GM18951 (cell line): ENCODE results near the gene C22orf23.

Source experiments
- POLR2A ChIP-seq: IDR thresholded peaks from 4 replicates; pipeline ENCODE4 v1.6.1; 2011; ENCODE audit warnings: mild to moderate bottlenecking; ENCODE audit not compliant: insufficient read length, insufficient read depth; ENCODE audit errors: extremely low read depth
- in situ Hi-C: fragments of 300-500 bp; cut with MboI; formaldehyde crosslinking; loops from one replicate; pipeline ENCODE4 v1.12.0; 2022; ENCODE audit warnings: low sequenced_read_pairs, mixed read lengths, inconsistent platforms; ENCODE audit not compliant: unreplicated experiment

Gene C22orf23

DNA sequence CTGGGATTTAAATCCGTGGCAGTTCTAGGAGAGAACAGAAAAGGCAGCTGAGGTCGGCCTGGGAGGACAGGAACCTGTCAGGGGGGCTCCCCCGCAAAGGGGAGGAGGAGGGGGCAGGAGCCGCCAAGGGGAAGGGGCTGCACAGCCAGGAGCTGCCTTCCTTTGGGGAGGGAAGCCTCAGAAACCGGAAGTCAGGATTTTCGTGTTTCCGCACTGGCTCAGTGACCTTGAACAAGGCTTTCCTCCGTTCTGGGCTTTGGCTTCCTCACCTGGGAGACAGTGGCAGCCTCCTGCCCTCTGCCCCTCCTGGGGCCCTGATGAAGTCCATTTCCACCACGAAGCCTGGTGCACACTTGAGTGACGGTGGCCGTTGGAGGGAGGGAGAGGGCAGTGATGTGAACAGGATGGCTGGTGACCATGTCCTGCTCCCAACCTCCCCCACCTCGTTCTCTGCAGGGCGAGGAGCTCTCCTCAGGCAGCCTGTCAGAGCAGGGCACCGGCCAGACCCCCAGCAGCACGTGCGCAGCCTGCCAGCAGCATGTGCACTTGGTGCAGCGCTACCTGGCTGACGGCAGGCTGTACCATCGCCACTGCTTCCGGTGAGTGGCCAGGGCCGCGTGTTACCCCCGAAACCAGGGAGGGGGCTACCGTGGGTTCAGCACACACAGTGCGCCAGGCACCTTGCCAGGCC is 34.7 kb downstream of the C22orf23 start:
- in situ Hi-C loops, result no loop called here
- TF ChIP-seq POLR2A, result no peak

DNA sequence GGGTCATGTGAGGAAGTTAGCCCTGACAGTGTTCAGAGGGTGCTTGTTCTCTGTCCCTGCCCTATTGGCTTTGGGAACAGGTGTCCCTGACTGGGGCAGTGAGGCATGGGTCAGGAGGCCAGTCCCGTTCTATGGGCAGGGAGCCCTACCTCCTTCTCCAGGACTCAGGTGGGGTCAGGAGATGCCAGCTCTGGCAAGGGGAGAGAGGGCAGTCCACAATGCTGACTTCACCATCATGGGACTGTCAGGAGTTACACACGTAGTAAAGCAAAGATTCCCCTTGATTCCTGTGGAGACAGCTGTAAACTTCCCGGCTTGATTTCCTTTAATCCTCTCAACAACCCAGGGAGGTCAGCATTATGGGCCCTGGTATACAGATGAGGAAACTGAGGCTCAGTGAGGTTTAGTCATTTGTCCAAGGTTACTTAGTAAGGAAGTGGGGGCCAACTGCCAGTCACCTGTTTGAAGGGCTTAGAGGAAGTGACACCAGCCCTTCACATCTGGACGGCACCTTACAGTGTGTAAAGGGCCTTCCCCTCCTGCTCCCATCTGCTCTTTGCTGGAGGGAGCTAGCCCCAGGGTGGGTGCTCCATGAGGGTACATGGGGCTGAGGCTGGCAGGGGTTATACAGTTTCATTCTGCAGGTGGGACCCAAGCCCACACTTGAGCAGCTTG is 35.4 kb downstream of the C22orf23 start:
- TF ChIP-seq POLR2A, result no peak
- in situ Hi-C loops, result no loop called here

DNA sequence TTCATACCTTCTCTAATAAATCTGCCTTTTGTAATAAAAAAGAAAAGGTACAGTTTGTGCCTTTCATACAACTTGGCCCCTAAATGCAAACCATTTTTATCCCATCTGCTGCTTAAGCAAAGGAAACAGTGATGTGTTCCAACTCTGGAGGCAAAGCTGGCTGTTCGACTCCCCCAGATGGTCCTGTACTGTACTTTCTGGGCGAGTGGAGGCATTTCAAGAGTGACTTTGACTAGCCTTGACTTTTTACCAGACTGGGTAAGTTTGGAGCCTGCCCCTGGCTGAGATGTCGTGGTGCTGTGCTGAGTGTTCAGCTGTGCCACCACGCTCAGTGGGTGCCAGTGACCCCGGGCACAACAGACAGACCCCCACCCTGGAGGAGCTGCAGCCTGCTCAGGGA is 37.1 kb downstream of the C22orf23 start:
- no peak for TF ChIP-seq POLR2A
- in situ Hi-C loops, result no loop called here

DNA sequence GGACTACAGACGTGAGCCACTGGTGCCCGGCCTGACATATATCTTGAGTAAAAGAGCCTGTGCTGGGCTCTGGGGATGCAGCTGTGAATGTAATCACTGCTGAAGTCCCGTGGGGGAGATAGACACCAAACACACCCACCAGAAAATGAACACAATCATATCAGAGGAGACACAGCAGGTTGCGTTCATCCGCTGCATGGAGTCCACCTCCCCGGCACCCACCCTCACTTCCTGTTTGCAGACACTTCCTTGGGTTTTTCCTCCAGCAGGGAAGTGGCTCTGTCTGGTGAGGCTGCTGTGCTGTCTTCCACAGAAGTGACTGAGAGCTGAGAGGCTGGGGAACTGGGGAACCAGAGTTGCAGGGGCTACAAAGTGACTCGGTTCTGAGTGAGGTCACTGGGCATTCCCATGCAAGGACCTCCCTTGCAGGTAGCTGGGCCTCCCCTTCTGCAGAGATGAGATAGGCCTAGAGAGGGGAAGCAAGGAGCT is 40.1 kb downstream of the C22orf23 start:
- in situ Hi-C loops, result no loop called here
- no peak for TF ChIP-seq POLR2A

DNA sequence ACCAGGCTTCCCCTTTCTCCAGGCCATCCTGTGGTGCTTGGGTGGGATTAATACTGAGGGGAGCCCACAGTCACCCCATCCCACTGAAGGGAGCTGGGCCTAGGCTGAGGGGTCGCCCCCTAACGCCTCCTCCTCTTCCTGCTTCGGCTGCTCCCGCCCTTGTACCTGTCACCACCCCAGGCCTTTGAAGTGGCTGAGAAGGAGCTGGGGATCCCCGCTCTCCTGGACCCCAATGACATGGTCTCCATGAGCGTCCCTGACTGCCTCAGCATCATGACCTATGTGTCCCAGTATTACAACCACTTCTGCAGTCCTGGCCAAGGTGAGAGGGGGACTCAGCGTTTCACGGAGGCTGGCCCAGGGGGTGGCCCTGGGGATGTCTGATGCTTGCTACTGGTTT is 41.2 kb downstream of the C22orf23 start:
- TF ChIP-seq POLR2A, result no peak
- in situ Hi-C loops, result no loop called here

DNA sequence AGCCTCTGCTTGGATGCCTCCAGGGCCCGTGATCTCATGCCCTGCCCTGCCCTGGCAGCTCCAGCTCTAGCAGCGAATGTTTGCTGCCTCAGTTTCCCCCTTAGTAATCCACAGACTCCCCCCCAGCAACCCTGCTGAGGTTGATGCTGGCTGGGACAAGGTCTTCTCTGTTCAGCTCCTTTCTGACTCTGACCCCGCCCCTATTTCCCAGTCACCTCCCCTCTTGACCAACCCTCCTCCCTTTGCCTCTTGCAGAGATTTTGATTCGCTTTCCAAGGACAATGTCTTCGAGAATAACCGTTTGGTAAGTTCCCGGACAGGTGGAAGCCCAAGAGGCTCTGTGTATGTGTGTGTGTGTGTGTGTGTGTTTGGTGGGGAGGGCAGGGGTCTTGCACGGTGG is 41.7 kb downstream of the C22orf23 start:
- no peak for TF ChIP-seq POLR2A
- in situ Hi-C loops, result no loop called here

DNA sequence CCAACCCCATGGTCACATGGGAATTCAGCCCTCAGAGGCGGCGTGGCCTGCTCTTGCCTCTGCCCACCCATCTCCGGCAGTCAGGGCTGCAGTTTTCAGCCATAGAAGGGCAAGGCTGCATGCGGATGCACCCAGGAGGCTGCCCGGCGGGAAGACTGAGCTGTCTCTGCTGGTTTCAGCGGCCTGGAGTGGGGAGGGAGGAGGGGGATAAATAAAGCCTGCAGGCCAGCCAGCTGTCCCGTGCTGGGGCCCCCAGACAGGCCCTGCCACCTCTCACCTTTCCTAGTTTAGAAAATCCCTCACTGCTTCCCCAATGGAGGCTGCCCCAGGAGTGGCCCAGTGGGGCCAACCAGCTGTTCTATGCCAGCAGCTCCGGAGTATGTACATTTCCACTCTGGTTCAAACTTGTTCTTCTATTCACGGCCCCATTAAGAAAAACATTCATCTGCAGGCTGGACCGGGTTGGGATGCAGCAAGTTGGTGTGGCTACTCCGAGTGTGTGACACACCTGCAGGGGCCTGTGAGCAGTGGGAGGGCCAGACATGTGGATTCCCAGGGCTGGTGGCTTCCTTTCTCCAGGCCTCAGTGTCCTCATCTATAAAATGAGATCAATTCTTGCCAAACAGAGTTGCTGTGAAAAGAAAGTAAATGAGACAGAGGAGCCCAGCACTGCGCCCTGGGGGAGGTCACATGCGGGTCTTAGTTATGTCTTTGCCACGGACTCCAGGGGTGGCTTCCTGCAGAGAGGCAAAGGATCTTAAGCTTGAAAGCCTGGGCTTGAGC is 42.3 kb downstream of the C22orf23 start:
- in situ Hi-C loops, result no loop called here
- no peak for TF ChIP-seq POLR2A

DNA sequence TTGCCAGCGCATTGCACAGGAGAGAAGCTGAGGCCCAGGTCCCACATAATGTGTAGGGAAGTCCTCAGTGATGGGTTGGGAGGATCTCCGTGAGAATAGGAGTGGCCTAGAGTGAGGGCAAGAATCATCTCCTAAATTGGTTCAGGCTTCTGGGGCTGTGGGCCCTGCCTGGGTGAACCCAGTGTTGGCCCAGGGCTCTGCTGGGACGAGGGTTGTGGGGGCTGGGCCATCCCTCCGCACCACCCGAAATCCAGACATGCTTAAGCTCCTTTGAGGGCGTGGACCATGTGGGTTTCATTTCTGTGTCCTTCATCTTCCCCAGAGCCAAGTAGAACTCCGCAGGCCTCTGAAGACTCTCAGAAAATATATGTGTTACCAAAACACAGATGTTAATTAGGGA is 43.6 kb downstream of the C22orf23 start:
- in situ Hi-C loops, result no loop called here
- TF ChIP-seq POLR2A, result no peak

DNA sequence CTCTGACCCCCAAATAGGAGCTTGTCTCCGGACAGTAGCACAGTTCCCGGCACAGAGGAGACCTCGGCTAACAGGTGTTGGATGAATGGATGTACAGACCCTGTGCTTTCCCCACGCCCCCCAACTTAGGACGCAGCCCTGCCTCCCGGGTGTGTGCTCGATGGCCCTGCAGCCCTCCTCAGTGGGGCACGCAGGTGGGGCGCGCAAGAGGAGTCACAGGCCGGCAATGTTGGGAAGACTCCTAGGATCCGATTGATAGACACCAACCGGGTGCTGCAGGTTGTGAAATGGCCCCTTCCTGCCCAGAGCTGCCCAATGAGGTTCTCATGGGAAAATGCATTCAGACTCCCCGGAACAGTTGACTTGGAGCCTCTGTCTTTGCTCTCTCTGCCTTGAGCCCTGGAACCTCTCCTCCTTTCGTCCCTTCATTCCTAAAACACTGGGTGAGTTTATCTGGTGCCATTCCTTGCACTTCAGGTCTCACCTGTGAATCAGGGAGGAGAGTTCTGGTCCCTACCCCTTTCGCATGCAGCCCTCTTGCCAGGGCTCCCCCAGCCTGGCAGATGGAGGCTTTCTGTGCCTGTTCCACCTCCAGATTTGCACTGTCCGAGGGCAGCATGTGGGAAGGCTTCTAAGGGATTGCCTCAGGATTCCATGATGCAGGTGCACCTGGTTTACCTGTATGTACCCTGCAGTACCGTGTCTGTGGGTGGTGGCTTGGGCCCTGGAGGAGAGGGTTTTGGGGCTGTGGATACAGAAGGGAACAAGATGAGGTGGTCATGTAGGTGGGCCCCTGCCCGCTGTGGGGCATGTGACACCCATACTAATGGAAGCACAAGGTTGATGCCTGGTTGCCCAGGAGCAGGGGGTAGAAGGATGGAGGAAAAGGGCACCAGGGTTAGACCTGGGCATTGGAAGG is 46.1 kb downstream of the C22orf23 start:
- in situ Hi-C loops, result no loop called here
- TF ChIP-seq POLR2A, result no peak

DNA sequence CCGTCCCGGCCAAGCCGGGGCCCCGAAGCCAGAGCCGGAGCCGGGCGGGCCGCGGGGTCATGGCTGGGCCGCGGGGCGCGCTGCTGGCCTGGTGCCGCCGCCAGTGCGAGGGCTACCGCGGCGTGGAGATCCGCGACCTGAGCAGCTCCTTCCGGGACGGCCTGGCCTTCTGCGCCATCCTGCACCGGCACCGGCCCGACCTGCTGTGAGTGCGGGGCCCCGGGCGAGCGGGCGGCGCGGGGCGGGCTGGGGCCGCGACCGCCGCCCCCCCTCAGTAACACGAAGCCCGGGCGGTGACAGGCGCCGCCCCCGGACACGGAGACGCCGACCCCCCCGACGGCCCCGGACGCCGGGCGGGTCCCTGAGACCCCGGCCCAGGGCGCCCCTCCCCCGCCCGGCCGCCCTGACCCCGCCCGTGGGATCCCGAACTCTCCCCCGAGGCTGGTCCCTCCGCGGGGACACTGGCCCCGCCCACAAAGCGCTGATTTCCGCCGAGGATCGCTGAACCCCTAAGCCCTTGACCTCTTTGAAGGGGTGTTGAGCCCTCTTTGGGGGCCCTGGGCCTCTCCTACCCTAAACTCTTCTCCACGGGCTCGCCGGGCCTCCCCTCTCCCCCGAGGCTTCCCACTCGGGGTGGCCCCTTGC is 46.9 kb downstream of the C22orf23 start:
- in situ Hi-C loops, result no loop called here
- peak; percentile 71 for TF ChIP-seq POLR2A

DNA sequence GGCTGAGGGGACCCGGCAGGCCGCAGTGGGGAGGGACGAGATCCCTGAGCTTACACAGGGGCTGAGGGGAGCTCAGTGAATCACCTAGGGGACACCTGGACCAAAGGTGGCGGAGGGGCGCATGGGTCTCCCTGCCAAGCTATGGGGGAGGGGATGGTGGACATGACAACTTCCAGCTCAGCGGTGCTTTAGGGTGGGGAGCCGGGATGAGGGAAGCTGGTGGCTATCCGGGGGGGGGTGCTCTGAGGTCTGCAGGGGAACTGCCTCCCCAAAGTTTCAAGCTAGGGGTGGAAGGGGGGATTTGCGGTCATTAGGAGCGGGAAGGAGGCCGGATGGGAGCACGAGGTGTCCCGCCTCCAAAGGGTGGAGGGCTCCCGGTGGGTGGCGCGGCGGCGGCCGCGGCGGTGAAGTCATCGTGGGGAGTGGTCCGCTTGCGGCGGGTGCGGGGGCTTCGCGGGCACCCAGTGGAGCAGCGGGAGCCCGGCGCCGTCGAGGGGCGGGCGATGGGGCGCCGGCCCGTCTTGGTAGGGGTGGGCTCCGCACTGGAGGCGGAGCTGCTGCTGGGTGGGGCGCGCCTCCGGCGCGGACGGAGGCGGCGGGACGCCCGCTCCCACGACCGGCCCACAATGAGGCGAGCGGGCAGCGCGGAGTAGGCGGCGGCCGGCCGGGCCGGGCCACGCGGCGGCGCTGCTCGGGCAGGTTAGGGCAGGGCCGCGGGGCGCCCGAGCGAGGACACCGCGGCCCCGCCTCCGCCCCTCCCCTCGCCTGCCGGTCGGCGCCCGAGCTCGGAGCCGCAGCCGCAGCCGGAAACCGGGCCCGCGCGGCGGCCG is 47.7 kb downstream of the C22orf23 start, which contains the start of gene MICALL1:
Gene MICALL1, plus strand, starts transcription at position 764 of the 830 bp plus-strand sequence. CDS start 126 bp downstream, outside the sequence.
- no peak for TF ChIP-seq POLR2A
- in situ Hi-C loops, result no loop called here
